Stimulated activated CD8-positive, alpha-beta memory T cell treated with anti-CD3 and anti-CD28 coated beads, Interleukin-7, amount 100 ng/mL, for 4 hours (primary cell): ENCODE results near the gene SCNN1A.

ENCODE experiments used
- DNase-seq, 2 donors: peaks; one replicate each; pipeline ENCODE4 v3.0.0-alpha.2; 2020; ENCODE audit warnings: low read depth in 2 of 2

SCNN1A gene

GRCh38 chr12:6317693-6318439, 57.5 kb downstream of the SCNN1A start:
- DNase-seq, result no peak

- no peak for DNase-seq
These were observed 58.3 kb downstream of the SCNN1A start for GRCh38 chr12:6316921-6317692.

GRCh38 chr12:6315704-6316597, 59.4 kb downstream of the SCNN1A start:
- DNase-seq, result no peak

- no peak for DNase-seq
These were observed 60.2 kb downstream of the SCNN1A start for GRCh38 chr12:6315184-6315583.

- DNase-seq, result no peak
These were observed 60.6 kb downstream of the SCNN1A start for GRCh38 chr12:6314776-6315175.

GRCh38 chr12:6313326-6313940, 61.9 kb downstream of the SCNN1A start:
- no peak for DNase-seq

GRCh38 chr12:6312529-6313325, 62.6 kb downstream of the SCNN1A start:
- DNase-seq, result no peak

GRCh38 chr12:6311822-6312528, 63.4 kb downstream of the SCNN1A start:
- DNase-seq, result no peak

GRCh38 chr12:6310771-6311610, 64.4 kb downstream of the SCNN1A start:
- no peak for DNase-seq

GRCh38 chr12:6307529-6307928, 67.8 kb downstream of the SCNN1A start:
- no peak for DNase-seq

GRCh38 chr12:6306599-6307220, 68.7 kb downstream of the SCNN1A start:
- no peak for DNase-seq

GRCh38 chr12:6306151-6306550, 69.2 kb downstream of the SCNN1A start:
- DNase-seq, result no peak

- no peak for DNase-seq
These were observed 72.3 kb downstream of the SCNN1A start for GRCh38 chr12:6303071-6303470.

- DNase-seq, result no peak
These were observed 72.7 kb downstream of the SCNN1A start for GRCh38 chr12:6302621-6303020.

- DNase-seq, result no peak
These were observed 73.6 kb downstream of the SCNN1A start for GRCh38 chr12:6301721-6302120.

GRCh38 chr12:6297170-6297569, 78.2 kb downstream of the SCNN1A start:
- no peak for DNase-seq
